GM19043 (cell line): ENCODE data around the gene GPR156.
"Not testable (repeated sequence)": the region's sequence is repeated elsewhere in the genome, so short reads cannot be mapped to it uniquely, and the experiment has no call there.

Experiments
- ATAC-seq: cut with Tn5 transposase; IDR thresholded peaks from one replicate; pipeline ENCODE4 v1.9.1; 2021; ENCODE audit warnings: low read depth; ENCODE audit not compliant: unreplicated experiment

The GPR156 gene

DNA sequence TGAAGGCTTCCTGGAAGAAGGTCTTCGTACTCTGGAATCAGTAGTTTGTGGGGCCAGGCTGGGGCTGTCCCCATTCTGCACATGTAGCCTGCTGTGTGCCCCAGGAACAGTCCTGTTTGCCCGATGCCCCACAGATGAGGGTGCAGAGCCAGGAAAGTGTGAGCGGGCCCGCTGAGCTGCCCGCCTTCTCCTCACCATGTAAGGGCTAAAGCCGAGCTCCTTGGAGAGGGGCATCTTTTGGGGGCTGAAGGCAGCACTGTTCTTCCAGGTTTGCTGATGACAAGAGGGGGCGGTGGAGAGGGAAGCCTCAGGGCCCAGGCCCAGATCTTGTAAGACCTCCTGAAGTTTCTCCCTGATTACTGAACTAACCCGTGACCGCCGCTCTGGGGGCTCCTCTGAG, 117.5 kb downstream of the GPR156 start:
- ATAC-seq = no peak

DNA sequence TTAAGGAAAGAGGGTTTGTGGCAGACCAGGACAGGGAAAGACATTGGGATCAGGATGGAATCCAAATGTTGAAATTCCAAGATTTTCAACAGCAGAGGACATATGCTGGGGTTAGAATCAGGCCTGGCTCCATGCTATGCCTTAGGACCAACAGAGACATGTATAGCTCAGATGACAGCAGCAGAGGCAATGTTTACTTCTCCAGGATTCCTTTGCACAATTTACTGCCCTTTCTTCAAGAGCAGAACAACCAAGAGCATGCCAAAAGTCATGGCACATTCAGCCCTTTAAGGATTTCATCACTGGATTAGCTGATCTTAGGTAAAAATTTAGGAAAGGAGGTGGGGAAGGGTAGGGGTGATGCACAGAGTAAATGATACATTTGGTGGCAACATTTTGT, 121.2 kb downstream of the GPR156 start:
- no peak for ATAC-seq

DNA sequence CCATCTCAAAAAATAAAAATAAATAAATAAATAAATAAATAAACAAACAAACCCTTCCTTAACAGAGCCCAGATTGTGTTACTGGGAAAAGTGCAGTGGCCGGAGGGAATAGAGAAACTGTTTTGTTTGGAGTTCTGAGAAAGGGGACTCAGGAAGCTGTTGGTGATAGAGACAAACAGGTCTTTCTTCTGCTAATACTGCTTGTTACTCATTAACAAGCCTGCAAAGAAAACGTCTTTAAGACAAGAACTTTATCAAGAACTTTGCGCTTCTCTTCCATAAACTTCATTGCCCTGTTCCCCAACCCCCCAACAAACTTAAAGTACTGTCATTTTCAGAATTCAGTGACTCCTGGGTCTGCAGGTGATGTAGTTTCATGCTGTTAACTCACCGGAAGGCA, 122.0 kb downstream of the GPR156 start:
- no peak for ATAC-seq

DNA sequence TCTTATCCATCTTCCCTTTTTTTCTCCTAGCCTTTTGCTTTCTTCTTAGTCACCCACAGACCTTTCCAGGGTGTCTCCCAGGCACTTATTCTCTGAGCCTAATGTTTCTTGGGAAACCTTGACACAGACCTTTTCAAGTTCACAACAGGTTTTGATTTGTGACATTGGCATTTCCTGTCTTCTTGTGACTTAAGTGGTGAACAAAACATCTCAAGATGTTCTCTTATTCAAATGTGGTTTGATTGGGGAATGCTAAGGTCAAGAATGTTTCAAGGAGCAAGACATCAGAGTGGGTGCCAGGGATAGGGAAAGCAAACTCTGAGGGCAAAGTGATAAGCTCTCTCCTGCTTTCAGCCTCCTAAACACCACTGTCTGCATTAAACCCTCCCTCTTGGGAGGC, 122.6 kb downstream of the GPR156 start:
- no peak for ATAC-seq

DNA sequence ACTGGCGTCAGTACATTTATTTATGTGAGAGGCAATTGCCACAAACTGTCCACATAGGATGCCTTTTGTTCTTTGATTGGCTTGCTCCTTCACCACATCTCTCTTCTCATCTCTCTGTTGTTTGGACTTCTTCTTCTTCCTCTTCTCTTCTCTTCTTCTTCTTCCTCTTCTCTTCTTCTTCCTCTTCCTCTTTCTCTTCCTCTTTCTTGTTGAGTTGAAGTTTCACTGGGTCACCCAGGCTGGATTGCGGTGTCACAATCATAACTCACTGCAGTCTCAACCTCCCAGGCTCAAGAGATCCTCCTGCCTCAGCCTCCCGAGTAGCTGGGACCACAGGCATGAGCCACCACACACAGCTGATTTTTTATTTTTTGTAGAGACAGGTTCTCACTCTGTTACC, 123.1 kb downstream of the GPR156 start:
- ATAC-seq = no peak

GRCh38 chr3:120160050-120160449, 125.0 kb downstream of the GPR156 start:
- ATAC-seq = no peak

DNA sequence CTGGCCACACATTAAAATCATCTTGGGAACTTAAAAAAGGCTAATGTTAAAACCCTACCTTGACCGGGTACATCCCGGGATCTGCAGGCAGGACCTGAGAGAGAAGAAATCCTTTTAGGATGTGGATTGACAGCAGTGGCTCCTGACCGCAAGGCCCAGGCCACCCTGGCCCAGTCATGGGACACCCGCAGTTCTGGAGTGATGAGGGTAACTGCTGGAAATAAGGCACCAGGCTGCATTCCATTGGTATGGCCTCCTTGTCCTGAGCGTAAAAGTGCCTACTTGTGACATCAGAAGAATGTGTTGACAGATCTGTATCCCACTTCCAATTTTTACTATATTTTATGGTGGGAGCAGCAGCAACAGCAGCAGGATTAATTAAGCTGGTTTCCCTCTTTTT, 127.3 kb downstream of the GPR156 start:
- no peak for ATAC-seq

GRCh38 chr3:120157113-120157512, 127.9 kb downstream of the GPR156 start:
- no peak for ATAC-seq

DNA sequence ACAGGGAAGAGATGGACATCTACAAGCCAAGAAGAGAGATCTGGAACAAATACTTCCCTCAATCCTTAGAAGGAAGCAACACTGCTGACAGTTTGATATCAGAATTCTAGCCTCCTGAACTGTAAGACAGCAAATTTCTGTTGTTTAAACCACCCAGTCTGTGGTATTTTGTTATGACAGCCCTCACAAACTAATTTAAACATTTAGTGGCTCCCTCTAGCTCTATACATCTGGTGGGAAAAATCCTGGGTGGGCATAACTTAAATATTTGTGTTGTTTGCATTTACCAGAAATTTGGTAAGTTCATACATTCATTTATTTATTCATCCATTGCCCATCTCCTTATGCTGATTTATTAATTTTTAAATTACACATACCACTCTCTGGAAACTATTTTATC, 128.3 kb downstream of the GPR156 start:
- no peak for ATAC-seq

- ATAC-seq = not testable (repeated sequence)
Observed at GRCh38 chr3:120155694-120156093, 129.3 kb downstream of the GPR156 start.

- ATAC-seq = no peak
Observed at GRCh38 chr3:120155108-120155507, 129.9 kb downstream of the GPR156 start.

GRCh38 chr3:120153294-120153693, 131.7 kb downstream of the GPR156 start:
- no peak for ATAC-seq

DNA sequence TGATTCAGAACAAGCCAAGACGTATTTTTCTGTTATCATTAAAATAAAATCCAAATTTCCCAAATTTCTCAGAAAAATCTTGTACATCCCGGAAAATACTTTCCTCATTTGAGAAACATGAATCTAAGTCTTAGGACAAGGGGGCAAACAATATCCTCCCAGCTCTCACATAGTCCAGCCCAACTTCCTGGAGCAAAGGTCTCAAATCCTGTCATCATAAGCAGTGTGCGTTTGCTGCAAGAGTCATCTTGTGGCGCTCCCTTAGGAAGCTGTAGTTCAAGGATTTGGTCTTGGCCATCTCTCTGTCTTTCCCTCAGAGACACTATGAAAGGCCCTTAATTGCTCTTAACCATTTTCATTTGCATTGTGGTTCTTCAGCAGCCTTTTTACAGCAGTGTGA, 133.2 kb downstream of the GPR156 start:
- ATAC-seq = no peak

- no peak for ATAC-seq
Observed at GRCh38 chr3:120148187-120148949, 136.7 kb downstream of the GPR156 start.

- ATAC-seq = no peak
Observed at GRCh38 chr3:120147072-120147871, 137.8 kb downstream of the GPR156 start.

DNA sequence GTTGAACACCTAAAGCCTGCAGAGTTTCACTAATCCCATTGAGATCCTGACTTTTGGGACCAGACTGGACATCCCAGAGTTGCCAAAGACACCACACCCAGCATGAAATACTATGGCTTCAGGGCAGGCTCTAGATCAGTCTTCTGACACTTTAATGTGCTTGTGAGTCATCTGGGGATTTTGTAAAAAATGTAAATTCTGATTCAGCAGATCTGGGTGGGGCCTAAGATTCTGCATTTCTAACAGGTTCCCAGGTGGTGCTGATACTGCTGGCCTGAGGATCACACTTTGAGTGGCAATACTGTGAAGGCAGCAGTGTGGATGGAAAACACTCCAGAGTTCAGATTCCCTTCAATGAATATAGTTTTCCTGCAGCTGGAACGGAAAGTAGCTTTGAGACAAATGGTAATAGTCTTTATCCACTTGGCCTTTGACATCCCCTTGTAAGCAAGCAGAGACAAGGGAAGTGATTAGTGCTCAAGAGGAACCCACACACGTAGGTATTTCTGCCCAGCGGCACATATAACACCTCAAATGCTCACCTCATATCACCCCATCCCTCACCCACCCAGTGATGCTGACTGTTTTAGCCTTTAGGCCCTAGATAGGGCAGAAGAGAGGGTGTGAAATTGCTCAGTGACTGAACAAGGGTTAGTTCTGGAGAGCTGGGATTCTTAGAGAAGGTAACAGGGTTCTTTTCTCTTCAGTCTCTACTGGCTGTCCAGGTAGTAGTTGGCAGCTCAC, 139.3 kb downstream of the GPR156 start:
- no peak for ATAC-seq

- ATAC-seq = no peak
Observed at GRCh38 chr3:120144267-120144666, 140.8 kb downstream of the GPR156 start.

DNA sequence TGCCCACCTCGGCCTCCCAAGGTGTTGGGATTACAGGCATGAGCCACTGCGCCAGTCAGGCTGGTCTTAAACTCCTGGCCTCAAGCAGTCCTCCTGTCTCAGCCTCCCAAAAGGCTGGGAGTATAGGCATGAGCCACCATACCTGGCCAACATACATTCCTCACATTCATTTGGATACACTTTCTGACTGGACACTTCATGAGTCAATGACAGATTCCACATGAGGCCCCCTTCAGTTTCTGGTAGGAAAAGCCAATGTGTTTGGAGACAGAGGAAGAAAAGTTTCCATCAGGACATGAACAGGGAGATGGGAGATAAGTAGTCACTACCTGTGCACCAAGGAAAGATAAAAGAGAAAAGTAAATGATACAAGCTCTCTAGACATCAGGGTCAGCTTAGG, 141.3 kb downstream of the GPR156 start:
- no peak for ATAC-seq

DNA sequence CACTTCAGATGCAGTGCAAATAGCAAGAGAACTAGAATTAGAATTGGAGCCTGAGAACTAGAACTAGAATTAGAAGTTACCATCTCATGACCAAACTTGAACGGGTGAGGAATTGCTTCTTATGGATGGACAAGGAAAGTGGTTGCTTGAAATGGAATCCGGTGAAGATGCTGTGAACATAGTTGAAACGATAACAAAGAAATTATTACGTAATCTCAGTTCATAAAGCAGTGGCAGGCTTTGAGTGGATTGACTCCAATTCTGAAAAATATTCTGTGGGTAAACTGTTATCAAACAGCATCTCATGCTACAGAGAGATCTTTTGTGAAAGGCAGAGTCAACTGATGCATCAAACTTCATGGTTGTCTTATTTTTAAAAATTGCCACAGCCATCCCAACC, 142.8 kb downstream of the GPR156 start:
- ATAC-seq = no peak

GRCh38 chr3:120140098-120140742, 144.8 kb downstream of the GPR156 start:
- no peak for ATAC-seq

- no peak for ATAC-seq
Observed at GRCh38 chr3:120139140-120139539, 145.9 kb downstream of the GPR156 start.
